SK-N-MC (cell line): Measurements from ENCODE around the gene NUBP1.

Source experiments
- DNase-seq: peaks from one replicate; pipeline ENCODE4 v3.0.0-alpha.2; 2011; ENCODE audit warnings: low read depth, low spot score
- H3K27ac ChIP-seq: fragments of 200-600 bp; sonication (generic); 2 replicates; pipeline ENCODE4 v1.5.1; 2016; ENCODE audit warnings: mixed run types
- H3K36me3 ChIP-seq: fragments of 200-600 bp; sonication (generic); 2 replicates; pipeline ENCODE4 v1.6.1; 2017; ENCODE audit warnings: antibody characterized with exemption, low read length, mixed read lengths; ENCODE audit not compliant: insufficient read depth
- H3K4me3 ChIP-seq: fragments of 200-600 bp; sonication (generic); 2 replicates; pipeline ENCODE4 v1.5.1; 2016
- H3K9ac ChIP-seq: fragments of 200-600 bp; sonication (generic); 2 replicates; pipeline ENCODE4 v1.8.0; 2017; ENCODE audit warnings: mixed run types, mixed read lengths; ENCODE audit not compliant: insufficient read length
- H3K9me3 ChIP-seq: fragments of 200-600 bp; sonication (generic); 2 replicates; pipeline ENCODE4 v1.6.1; 2017; ENCODE audit warnings: low read depth, mild to moderate bottlenecking, antibody characterized with exemption, low read length, moderate library complexity, mixed read lengths
- EZH2 ChIP-seq: fragments of 200-600 bp; sonication (generic); IDR thresholded peaks from one replicate; pipeline ENCODE4 v1.6.1; 2017; ENCODE audit warnings: antibody characterized with exemption
- FOXP2 ChIP-seq: optimal IDR thresholded peaks from 2 replicates; pipeline ENCODE3; 2011; ENCODE audit warnings: mild to moderate bottlenecking, moderate library complexity; ENCODE audit not compliant: insufficient read depth; ENCODE audit errors: extremely low read length, control extremely low read depth
- POLR2AphosphoS5 ChIP-seq: IDR thresholded peaks from 2 replicates; pipeline ENCODE4 v1.6.1; 2012; ENCODE audit warnings: mild to moderate bottlenecking, low read depth, low read length, borderline replicate concordance

NUBP1 gene

GRCh38 chr16:10756574-10756973 lies 12.9 kb downstream of the NUBP1 start:
- Histone ChIP-seq H3K36me3 (peaks cover 13% of the 10 kb centered on the region), H3K4me3 (no peak overlapping the region), H3K9me3 (no peaks in the 10 kb centered on the region), H3K27ac (no peak overlapping the region), H3K9ac (no peak overlapping the region)
- no peak for DNase-seq
- TF ChIP-seq POLR2AphosphoS5 (no peak), EZH2 (no peak), FOXP2 (no peak)

- no peak overlapping the region for H3K27ac ChIP-seq
- H3K36me3 ChIP-seq = peaks cover 13% of the 10 kb centered on the region
- no peak for DNase-seq
These were observed 17.2 kb downstream of the NUBP1 start for GRCh38 chr16:10760858-10761257.

GRCh38 chr16:10761373-10761772 lies 17.7 kb downstream of the NUBP1 start:
- Histone ChIP-seq H3K4me3 (no peak overlapping the region), H3K9me3 (no peaks in the 10 kb centered on the region), H3K9ac (no peak overlapping the region), H3K27ac (no peak overlapping the region), H3K36me3 (peaks cover 13% of the 10 kb centered on the region)
- TF ChIP-seq FOXP2 (no peak), POLR2AphosphoS5 (no peak), EZH2 (no peak)
- DNase-seq = no peak

More at GRCh38 chr16:10760858-10761257, 17.2 kb downstream of the NUBP1 start:
- Histone ChIP-seq H3K4me3 (no peak overlapping the region), H3K9me3 (no peaks in the 10 kb centered on the region), H3K9ac (no peak overlapping the region)
- TF ChIP-seq POLR2AphosphoS5 (no peak), EZH2 (no peak), FOXP2 (no peak)

DNA sequence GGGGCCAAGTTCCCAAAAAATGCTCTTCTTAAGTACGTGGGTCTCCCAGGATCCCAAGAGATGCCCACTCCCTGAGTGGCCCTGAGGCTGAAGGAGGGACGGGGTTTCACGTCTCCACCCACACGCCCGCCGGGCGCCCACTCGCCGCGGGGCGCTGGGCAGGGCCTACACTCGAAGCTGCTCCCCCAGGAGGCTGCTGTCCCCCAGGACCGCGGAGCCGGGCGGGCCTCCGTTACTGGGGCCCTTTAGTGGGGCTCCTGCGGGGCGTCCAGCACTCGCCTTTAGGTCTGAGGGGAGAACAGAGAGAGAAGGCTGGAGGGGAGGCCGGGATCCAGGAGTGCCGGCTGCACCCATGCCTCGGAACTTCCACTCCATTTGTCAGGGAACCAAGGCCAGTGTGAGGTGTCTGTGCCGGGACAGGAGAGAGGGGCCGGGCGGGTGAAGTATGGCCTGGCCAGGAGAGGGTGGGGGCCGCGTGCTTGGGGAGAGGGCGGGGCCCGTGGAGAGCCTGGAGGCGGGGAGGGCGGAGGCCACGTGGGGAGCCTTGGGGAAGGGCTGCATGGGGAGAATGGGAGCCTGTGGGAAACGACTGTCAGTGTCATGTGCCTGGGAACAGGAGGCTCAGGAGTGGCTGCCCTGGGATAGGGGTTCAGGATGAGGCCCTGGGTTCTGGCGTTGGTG lies 18.8 kb downstream of the NUBP1 start:
- H3K9ac ChIP-seq = no peak overlapping the region
- H3K9me3 ChIP-seq = no peaks in the 10 kb centered on the region
- DNase-seq = no peak
- H3K4me3 ChIP-seq = no peak overlapping the region
- no peak for TF ChIP-seq EZH2
- no peak for TF ChIP-seq POLR2AphosphoS5
- TF ChIP-seq FOXP2 = no peak
- H3K36me3 ChIP-seq = peaks cover 13% of the 10 kb centered on the region
- no peak overlapping the region for H3K27ac ChIP-seq

- Histone ChIP-seq H3K36me3 (peaks cover 5% of the 10 kb centered on the region; the same call in 1 of the 2 replicates), H3K27ac (no peak overlapping the region), H3K4me3 (no peak overlapping the region), H3K9ac (no peak overlapping the region), H3K9me3 (no peaks in the 10 kb centered on the region)
- TF ChIP-seq POLR2AphosphoS5 (no peak), EZH2 (no peak), FOXP2 (no peak)
- no peak for DNase-seq
These were observed 19.8 kb downstream of the NUBP1 start for GRCh38 chr16:10763456-10763855.

GRCh38 chr16:10765772-10766171 lies 22.1 kb downstream of the NUBP1 start:
- no peaks in the 10 kb centered on the region for H3K9me3 ChIP-seq
- H3K27ac ChIP-seq = no peak overlapping the region
- DNase-seq = no peak
- no peak for TF ChIP-seq FOXP2
- TF ChIP-seq POLR2AphosphoS5 = no peak
- TF ChIP-seq EZH2 = no peak
- no peak overlapping the region for H3K4me3 ChIP-seq
- H3K36me3 ChIP-seq = peaks cover 4% of the 10 kb centered on the region; the same call in 1 of the 2 replicates
- H3K9ac ChIP-seq = no peak overlapping the region

GRCh38 chr16:10767127-10767526 lies 23.5 kb downstream of the NUBP1 start:
- Histone ChIP-seq H3K4me3 (no peak overlapping the region), H3K9ac (no peak overlapping the region), H3K9me3 (no peaks in the 10 kb centered on the region), H3K36me3 (no peaks in the 10 kb centered on the region; the same call in 1 of the 2 replicates), H3K27ac (no peak overlapping the region)
- TF ChIP-seq POLR2AphosphoS5 = no peak
- DNase-seq = no peak

GRCh38 chr16:10769381-10769780 lies 25.7 kb downstream of the NUBP1 start:
- no peak overlapping the region for H3K27ac ChIP-seq
- no peak for TF ChIP-seq FOXP2
- no peak for TF ChIP-seq EZH2
- no peak for TF ChIP-seq POLR2AphosphoS5
- H3K36me3 ChIP-seq = no peaks in the 10 kb centered on the region
- no peak overlapping the region for H3K4me3 ChIP-seq
- no peak overlapping the region for H3K9ac ChIP-seq
- no peak for DNase-seq
- H3K9me3 ChIP-seq = no peaks in the 10 kb centered on the region

DNA sequence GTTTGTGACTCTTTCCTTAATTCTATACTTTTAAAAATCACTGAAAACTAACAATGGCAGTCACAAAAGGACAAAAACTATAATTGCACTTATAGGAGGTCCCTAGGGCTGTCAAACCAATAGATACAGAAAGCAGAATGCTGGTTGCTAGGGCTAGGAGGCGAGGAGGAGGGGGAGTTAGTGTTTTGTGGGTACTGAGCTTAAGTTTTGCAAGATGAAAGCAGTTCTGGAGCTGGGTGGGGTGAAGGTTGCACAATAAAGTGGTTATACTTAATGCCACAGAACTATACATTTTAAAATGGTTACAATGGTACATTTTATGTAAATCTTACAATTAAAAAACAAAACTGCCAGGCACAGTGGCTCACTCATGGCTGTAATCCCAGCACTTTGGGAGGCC lies 27.3 kb downstream of the NUBP1 start:
- Histone ChIP-seq H3K9me3 (no peaks in the 10 kb centered on the region), H3K9ac (no peak overlapping the region), H3K36me3 (no peaks in the 10 kb centered on the region), H3K27ac (no peak overlapping the region), H3K4me3 (no peak overlapping the region)
- peak; percentile 8 for DNase-seq
- no peak for TF ChIP-seq EZH2
- TF ChIP-seq FOXP2 = no peak
- no peak for TF ChIP-seq POLR2AphosphoS5
